GM12892 (cell line): Measurements from ENCODE around the gene RCOR1.

Experiments used
- DNase-seq: peaks from one replicate; pipeline ENCODE4 v3.0.0; 2011; ENCODE audit not compliant: insufficient read length
- FAIRE-seq: peaks from 2 replicates; lab custom pipeline; 2011; peaks lifted over from hg19 to GRCh38; lab: Jason Lieb, UNC
- POLR2A ChIP-seq: IDR thresholded peaks from 2 replicates; pipeline ENCODE4 v1.6.1; 2011; ENCODE audit warnings: low read depth, low read length, control low read depth
- POLR2AphosphoS5 ChIP-seq: IDR thresholded peaks from 2 replicates; pipeline ENCODE4 v1.6.1; 2011; ENCODE audit warnings: low read depth, low read length, control low read depth
- TAF1 ChIP-seq: IDR thresholded peaks from 2 replicates; pipeline ENCODE4 v1.6.1; 2011; ENCODE audit warnings: low read depth, mild to moderate bottlenecking, control low read depth, low read length, borderline replicate concordance

RCOR1 gene

GRCh38 chr14:102774391-102775153, 182.1 kb downstream of the RCOR1 start:
- TF ChIP-seq POLR2AphosphoS5: no peak
- TF ChIP-seq POLR2A: no peak
- TF ChIP-seq TAF1: no peak
- FAIRE-seq (peak; percentile 98), DNase-seq (peak; percentile 61)

- TF ChIP-seq POLR2A (no peak; the same call in 1 of the 2 replicates), POLR2AphosphoS5 (no peak), TAF1 (no peak)
- FAIRE-seq (no peak), DNase-seq (no peak)
Measured at GRCh38 chr14:102775855-102776760, 183.7 kb downstream of the RCOR1 start.

GRCh38 chr14:102776761-102777710, 184.6 kb downstream of the RCOR1 start, which contains the start of gene TRAF3:
Gene TRAF3, plus strand, starts transcription at chr14:102777449. Its CDS starts 92,753 bp downstream, at chr14:102870202.
- FAIRE-seq: peak; percentile 63
- DNase-seq: peak; percentile 88
- TF ChIP-seq POLR2AphosphoS5 (0 out of 2 replicates have a peak, but pooled peaks have one; percentile 22), POLR2A (peak; percentile 78), TAF1 (peak; percentile 72)

GRCh38 chr14:102777711-102778337, 185.4 kb downstream of the RCOR1 start:
- DNase-seq: no peak
- no peak for TF ChIP-seq POLR2AphosphoS5
- no peak for TF ChIP-seq TAF1
- TF ChIP-seq POLR2A: no peak
- FAIRE-seq: no peak

- TF ChIP-seq POLR2AphosphoS5 (0 out of 2 replicates have a peak, but pooled peaks have one; percentile 41), POLR2A (no peak)
Measured at GRCh38 chr14:102778338-102779083, 186.1 kb downstream of the RCOR1 start.

GRCh38 chr14:102779084-102779462, 186.6 kb downstream of the RCOR1 start:
- no peak for TF ChIP-seq POLR2AphosphoS5
- no peak for TF ChIP-seq POLR2A
- TF ChIP-seq TAF1: no peak
- FAIRE-seq (no peak), DNase-seq (no peak)

More at GRCh38 chr14:102778338-102779083, 186.1 kb downstream of the RCOR1 start:
- no peak for DNase-seq
- FAIRE-seq: peak; percentile 44

- FAIRE-seq (no peak), DNase-seq (no peak)
- no peak for TF ChIP-seq POLR2AphosphoS5
- no peak for TF ChIP-seq TAF1
Measured at GRCh38 chr14:102779574-102780315, 187.3 kb downstream of the RCOR1 start.
